Measurements from ENCODE around the gene PNMA8A.

DNA sequence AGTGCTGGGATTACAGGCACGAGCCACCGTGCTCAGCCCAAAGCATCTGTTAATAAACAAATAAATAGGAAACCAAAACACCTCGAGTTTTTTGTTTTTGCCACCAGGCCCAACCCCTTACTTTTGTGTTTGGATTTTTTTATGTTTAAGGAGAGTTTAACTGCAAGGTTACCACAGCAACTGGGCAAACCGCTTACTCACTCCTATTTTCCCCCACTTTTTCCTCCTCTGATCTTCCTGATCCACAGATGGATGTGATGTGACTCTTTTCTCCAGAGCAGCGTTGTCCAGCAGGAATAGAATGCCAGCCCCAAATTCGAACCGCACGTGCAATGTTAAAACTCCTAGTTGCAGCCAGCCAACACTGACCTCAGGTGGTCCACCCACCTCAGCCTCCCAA lies 26.4 kb upstream of the PNMA8A start:
- TF ChIP-seq POLR2A (IDR thresholded peaks at IDR 0.05; ENCODE audit: low read depth, low read length) (no peak), TAF1 (IDR thresholded peaks at IDR 0.05; ENCODE audit: low read depth, low read length) (no peak), POLR2AphosphoS5 (IDR thresholded peaks at IDR 0.05; ENCODE audit: low read depth, low read length) (no peak), POU2F2 (IDR thresholded peaks at IDR 0.05; ENCODE audit: low read depth, low read length) (no peak)

Measured in GM12891 (cell line).